Neural cell (in vitro differentiated cells): ENCODE data around the gene MAPK10. TPM values are rescaled to one million over a fixed set of nuclear protein-coding genes. Genes with fewer than 3 reads are reported as not detected.

Experiments used
- H2AFZ ChIP-seq: fragments of 200-600, 300-800 bp; sonication (generic), shearing (Covaris generic); 2 replicates; pipeline ENCODE4 v1.6.0; 2014; ENCODE audit warnings: low read depth, mild to moderate bottlenecking, antibody characterized with exemption, low read length, moderate library complexity
- H3F3A ChIP-seq: fragments of 200-600 bp; shearing (Covaris generic); 2 replicates; pipeline ENCODE4 v1.6.1; 2016; ENCODE audit warnings: mild to moderate bottlenecking, moderate library complexity, mixed read lengths, antibody characterized with exemption, low read length; ENCODE audit not compliant: insufficient read depth, poor library complexity, severe bottlenecking
- H3K27ac ChIP-seq: fragments of 200-600, 300-800 bp; sonication (generic), shearing (Covaris generic); 2 replicates; pipeline ENCODE4 v1.5.1; 2014; ENCODE audit warnings: mild to moderate bottlenecking, low read length, moderate library complexity
- H3K27me3 ChIP-seq: fragments of 300-800, 200-600 bp; sonication (generic), shearing (Covaris generic); 2 replicates; pipeline ENCODE4 v1.6.0; 2014; ENCODE audit warnings: mild to moderate bottlenecking, low read depth, low read length, moderate library complexity; ENCODE audit not compliant: insufficient read depth
- H3K36me3 ChIP-seq: fragments of 300-800, 200-600 bp; sonication (generic), shearing (Covaris generic); 2 replicates; pipeline ENCODE4 v1.5.1; 2014; ENCODE audit warnings: mild to moderate bottlenecking, antibody characterized with exemption, low read length, moderate library complexity; ENCODE audit not compliant: insufficient read depth
- H3K4me2 ChIP-seq: fragments of 300-800, 200-600 bp; sonication (generic), shearing (Covaris generic); 2 replicates; pipeline ENCODE4 v1.6.0; 2014; ENCODE audit warnings: mild to moderate bottlenecking, low read length
- H3K4me3 ChIP-seq: fragments of 300-800, 200-600 bp; sonication (generic), shearing (Covaris generic); 2 replicates; pipeline ENCODE4 v1.5.1; 2014; ENCODE audit warnings: mild to moderate bottlenecking, low read length, moderate library complexity
- H3K79me2 ChIP-seq: fragments of 200-600 bp; shearing (Covaris generic); replicated peaks from 2 replicates; pipeline ENCODE4 v1.6.0; 2014; ENCODE audit warnings: mild to moderate bottlenecking, low read length, moderate library complexity; ENCODE audit not compliant: insufficient read depth
- H3K9ac ChIP-seq: fragments of 300-800, 200-600 bp; sonication (generic), shearing (Covaris generic); 2 replicates; pipeline ENCODE4 v1.6.1; 2016; ENCODE audit warnings: mild to moderate bottlenecking, low read length, mixed read lengths
- H3K9me2 ChIP-seq: fragments of 200-600 bp; shearing (Covaris generic); 2 replicates; pipeline ENCODE4 v1.6.1; 2016; ENCODE audit warnings: mild to moderate bottlenecking, low read length, mixed read lengths; ENCODE audit not compliant: insufficient read depth
- H3K9me3 ChIP-seq: fragments of 200-600, 300-800 bp; sonication (generic), shearing (Covaris generic); 2 replicates; pipeline ENCODE4 v1.6.1; 2016; ENCODE audit warnings: mild to moderate bottlenecking, mixed run types, low read length, moderate library complexity, mixed read lengths
- H4K20me1 ChIP-seq: fragments of 200-600 bp; shearing (Covaris generic); 2 replicates; pipeline ENCODE4 v1.6.1; 2016; ENCODE audit warnings: mild to moderate bottlenecking, mixed run types; ENCODE audit not compliant: insufficient read depth
- EP300 ChIP-seq: fragments of 450-650 bp; conservative IDR thresholded peaks from 2 replicates; pipeline ENCODE4 v1.6.1; 2014; ENCODE audit warnings: antibody characterized with exemption, mild to moderate bottlenecking, moderate library complexity; ENCODE audit not compliant: poor library complexity, severe bottlenecking
- EZH2 ChIP-seq: fragments of 200-600, 300-800 bp; shearing (Covaris generic), sonication (generic); IDR thresholded peaks from 2 replicates; pipeline ENCODE4 v1.6.1; 2014; ENCODE audit warnings: antibody characterized with exemption, low read length, borderline replicate concordance, mild to moderate bottlenecking; ENCODE audit not compliant: insufficient read depth, poor library complexity, severe bottlenecking
- MXI1 ChIP-seq: fragments of 450-650 bp; conservative IDR thresholded peaks from 2 replicates; pipeline ENCODE4 v1.6.1; 2014; ENCODE audit warnings: antibody characterized with exemption, mild to moderate bottlenecking; ENCODE audit not compliant: poor library complexity, severe bottlenecking
- POLR2AphosphoS5 ChIP-seq: IDR thresholded peaks from 2 replicates; pipeline ENCODE4 v1.6.1; 2012
- RAD21 ChIP-seq: fragments of 450-650 bp; conservative IDR thresholded peaks from 2 replicates; pipeline ENCODE4 v1.6.1; 2014; ENCODE audit warnings: antibody characterized with exemption, mild to moderate bottlenecking, moderate library complexity
- SMC3 ChIP-seq: fragments of 450-650 bp; conservative IDR thresholded peaks from 2 replicates; pipeline ENCODE4 v1.6.1; 2014; ENCODE audit warnings: antibody characterized with exemption, mild to moderate bottlenecking, moderate library complexity; ENCODE audit not compliant: poor library complexity
- TAF1 ChIP-seq: IDR thresholded peaks from 2 replicates; pipeline ENCODE4 v1.6.1; 2012; ENCODE audit warnings: low read depth
- polyA plus RNA-seq: library from polyadenylated mRNA; depleted of rRNA; stranded (reverse); fragments of >200 nt; gene quantifications from 2 replicates; pipeline ENCODE4 v1.2.3, GENCODE V29; 2014
- TF ChIP-seq, protein P1 (sequence below): IDR thresholded peaks from 2 replicates; pipeline ENCODE4 v1.6.1; 2012; ENCODE audit warnings: borderline replicate concordance
- TF ChIP-seq, protein P2 (sequence below): fragments of 450-650 bp; IDR thresholded peaks from 2 replicates; pipeline ENCODE4 v1.5.1; 2014; ENCODE audit warnings: antibody characterized with exemption, mild to moderate bottlenecking, moderate library complexity; ENCODE audit not compliant: poor library complexity, severe bottlenecking

The MAPK10 gene
- polyA plus RNA-seq, 1 donor from 2014 or later = 91.9 TPM

DNA sequence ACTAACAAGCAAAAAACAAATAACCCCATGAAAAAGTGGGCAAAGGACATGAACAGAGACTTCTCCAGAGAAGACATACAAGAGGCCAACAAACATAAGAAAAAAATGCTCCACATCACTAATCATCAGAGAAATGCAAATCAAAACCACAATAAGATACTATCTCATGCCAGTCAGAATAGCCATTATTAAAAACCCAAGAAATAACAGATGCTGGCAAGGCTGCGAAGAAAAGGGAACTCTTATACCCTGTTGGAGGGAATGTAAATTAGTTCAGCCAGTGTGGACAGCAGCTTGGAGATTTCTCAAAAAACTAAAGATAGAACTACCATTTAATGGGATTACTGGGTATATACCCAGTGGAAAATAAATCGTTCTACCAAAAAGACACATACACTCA lies 79.6 kb downstream of the MAPK10 start:
- no peak overlapping the region for H3K4me2 ChIP-seq
- no peak overlapping the region for H2AFZ ChIP-seq
- H3K27me3 ChIP-seq = no peaks in the 10 kb centered on the region
- H3K4me3 ChIP-seq = no peak overlapping the region
- H3F3A ChIP-seq = peaks cover 3% of the 10 kb centered on the region
- no peaks in the 10 kb centered on the region for H3K9me2 ChIP-seq
- TF ChIP-seq MXI1 = no peak
- no peak for TF ChIP-seq SMC3
- TF ChIP-seq TAF1 = no peak
- TF ChIP-seq, protein P1, sequence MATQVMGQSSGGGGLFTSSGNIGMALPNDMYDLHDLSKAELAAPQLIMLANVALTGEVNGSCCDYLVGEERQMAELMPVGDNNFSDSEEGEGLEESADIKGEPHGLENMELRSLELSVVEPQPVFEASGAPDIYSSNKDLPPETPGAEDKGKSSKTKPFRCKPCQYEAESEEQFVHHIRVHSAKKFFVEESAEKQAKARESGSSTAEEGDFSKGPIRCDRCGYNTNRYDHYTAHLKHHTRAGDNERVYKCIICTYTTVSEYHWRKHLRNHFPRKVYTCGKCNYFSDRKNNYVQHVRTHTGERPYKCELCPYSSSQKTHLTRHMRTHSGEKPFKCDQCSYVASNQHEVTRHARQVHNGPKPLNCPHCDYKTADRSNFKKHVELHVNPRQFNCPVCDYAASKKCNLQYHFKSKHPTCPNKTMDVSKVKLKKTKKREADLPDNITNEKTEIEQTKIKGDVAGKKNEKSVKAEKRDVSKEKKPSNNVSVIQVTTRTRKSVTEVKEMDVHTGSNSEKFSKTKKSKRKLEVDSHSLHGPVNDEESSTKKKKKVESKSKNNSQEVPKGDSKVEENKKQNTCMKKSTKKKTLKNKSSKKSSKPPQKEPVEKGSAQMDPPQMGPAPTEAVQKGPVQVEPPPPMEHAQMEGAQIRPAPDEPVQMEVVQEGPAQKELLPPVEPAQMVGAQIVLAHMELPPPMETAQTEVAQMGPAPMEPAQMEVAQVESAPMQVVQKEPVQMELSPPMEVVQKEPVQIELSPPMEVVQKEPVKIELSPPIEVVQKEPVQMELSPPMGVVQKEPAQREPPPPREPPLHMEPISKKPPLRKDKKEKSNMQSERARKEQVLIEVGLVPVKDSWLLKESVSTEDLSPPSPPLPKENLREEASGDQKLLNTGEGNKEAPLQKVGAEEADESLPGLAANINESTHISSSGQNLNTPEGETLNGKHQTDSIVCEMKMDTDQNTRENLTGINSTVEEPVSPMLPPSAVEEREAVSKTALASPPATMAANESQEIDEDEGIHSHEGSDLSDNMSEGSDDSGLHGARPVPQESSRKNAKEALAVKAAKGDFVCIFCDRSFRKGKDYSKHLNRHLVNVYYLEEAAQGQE = no peak
- no peak for TF ChIP-seq EZH2
- TF ChIP-seq EP300 = no peak
- H3K36me3 ChIP-seq = no peaks in the 10 kb centered on the region
- no peaks in the 10 kb centered on the region for H4K20me1 ChIP-seq
- no peaks in the 10 kb centered on the region for H3K9me3 ChIP-seq
- H3K9ac ChIP-seq = no peak overlapping the region
- H3K79me2 ChIP-seq = peaks cover 20% of the 10 kb centered on the region
- no peak overlapping the region for H3K27ac ChIP-seq

DNA sequence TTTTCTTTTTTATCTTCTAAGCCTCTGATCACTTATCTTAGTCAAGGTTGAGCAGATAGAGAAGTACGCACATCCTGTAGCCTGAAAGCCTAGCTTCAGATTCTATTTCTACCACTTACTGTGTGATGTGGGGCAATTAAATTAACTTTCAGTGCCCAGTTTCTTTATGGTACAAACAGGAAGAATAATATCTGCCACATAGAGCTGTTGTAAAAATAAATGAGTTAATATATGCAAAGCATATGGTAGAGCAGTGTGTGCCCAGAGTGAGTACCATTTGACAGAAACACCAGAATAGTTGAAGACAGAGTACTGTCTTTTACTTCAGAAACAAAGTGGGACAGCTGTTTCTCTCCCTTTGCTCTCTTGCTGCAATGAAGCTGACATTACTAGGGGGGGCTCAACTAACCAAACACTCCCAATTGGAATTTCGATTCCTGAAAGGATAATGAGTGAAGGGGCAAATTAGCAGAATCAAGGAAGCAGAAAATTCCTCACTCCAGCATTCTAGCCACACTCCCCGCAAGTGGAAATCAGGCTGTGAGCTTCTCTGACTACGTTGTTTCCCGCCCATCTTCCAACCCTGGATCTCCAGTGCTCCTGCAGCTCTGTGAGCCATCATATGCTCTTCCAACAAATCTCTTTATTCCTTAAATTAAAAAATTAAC lies 80.4 kb downstream of the MAPK10 start:
- H4K20me1 ChIP-seq = no peaks in the 10 kb centered on the region
- H3K9me2 ChIP-seq = no peaks in the 10 kb centered on the region
- TF ChIP-seq TAF1 = no peak
- TF ChIP-seq, protein P2, sequence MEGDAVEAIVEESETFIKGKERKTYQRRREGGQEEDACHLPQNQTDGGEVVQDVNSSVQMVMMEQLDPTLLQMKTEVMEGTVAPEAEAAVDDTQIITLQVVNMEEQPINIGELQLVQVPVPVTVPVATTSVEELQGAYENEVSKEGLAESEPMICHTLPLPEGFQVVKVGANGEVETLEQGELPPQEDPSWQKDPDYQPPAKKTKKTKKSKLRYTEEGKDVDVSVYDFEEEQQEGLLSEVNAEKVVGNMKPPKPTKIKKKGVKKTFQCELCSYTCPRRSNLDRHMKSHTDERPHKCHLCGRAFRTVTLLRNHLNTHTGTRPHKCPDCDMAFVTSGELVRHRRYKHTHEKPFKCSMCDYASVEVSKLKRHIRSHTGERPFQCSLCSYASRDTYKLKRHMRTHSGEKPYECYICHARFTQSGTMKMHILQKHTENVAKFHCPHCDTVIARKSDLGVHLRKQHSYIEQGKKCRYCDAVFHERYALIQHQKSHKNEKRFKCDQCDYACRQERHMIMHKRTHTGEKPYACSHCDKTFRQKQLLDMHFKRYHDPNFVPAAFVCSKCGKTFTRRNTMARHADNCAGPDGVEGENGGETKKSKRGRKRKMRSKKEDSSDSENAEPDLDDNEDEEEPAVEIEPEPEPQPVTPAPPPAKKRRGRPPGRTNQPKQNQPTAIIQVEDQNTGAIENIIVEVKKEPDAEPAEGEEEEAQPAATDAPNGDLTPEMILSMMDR = no peak
- no peak for TF ChIP-seq POLR2AphosphoS5
- no peak for TF ChIP-seq EZH2
- no peak for TF ChIP-seq EP300
- no peak for TF ChIP-seq SMC3
- TF ChIP-seq, protein P1 = no peak
- no peak for TF ChIP-seq RAD21
- no peak for TF ChIP-seq MXI1
- no peaks in the 10 kb centered on the region for H3K27me3 ChIP-seq
- no peak overlapping the region for H2AFZ ChIP-seq
- H3K4me3 ChIP-seq = no peak overlapping the region
- peaks cover 3% of the 10 kb centered on the region for H3F3A ChIP-seq
- H3K9ac ChIP-seq = no peak overlapping the region
- no peak overlapping the region for H3K27ac ChIP-seq
- no peaks in the 10 kb centered on the region for H3K36me3 ChIP-seq
- H3K79me2 ChIP-seq = peaks cover 19% of the 10 kb centered on the region
- H3K9me3 ChIP-seq = no peaks in the 10 kb centered on the region
- no peak overlapping the region for H3K4me2 ChIP-seq
